Activated CD8-positive, alpha-beta memory T cell treated with anti-CD3 and anti-CD28 coated beads for 36 hours (primary cell): ENCODE data around the gene GRB14. TPM values are rescaled to one million over a fixed set of nuclear protein-coding genes. Genes with fewer than 3 reads are reported as not detected.

ENCODE experiments used
- CTCF ChIA-PET: fragments of 350-600 bp; sonication (Branson Sonifier 250); formaldehyde crosslinking; loops from one replicate; lab custom pipeline; 2021; ENCODE audit warnings: antibody characterized with exemption; lab: Charles Lee
- POLR2A ChIA-PET: fragments of 350-600 bp; sonication (Branson Sonifier 250); formaldehyde crosslinking; loops from one replicate; lab custom pipeline; 2021; ENCODE audit warnings: antibody characterized with exemption; lab: Charles Lee
- total RNA-seq, 2 experiments: library from RNA; stranded (reverse); gene quantifications; one replicate each; pipeline ENCODE4 v1.2.3, GENCODE V29; 2021

Gene GRB14
- total RNA-seq, 2 experiments from 2014 or later, result not detected

DNA sequence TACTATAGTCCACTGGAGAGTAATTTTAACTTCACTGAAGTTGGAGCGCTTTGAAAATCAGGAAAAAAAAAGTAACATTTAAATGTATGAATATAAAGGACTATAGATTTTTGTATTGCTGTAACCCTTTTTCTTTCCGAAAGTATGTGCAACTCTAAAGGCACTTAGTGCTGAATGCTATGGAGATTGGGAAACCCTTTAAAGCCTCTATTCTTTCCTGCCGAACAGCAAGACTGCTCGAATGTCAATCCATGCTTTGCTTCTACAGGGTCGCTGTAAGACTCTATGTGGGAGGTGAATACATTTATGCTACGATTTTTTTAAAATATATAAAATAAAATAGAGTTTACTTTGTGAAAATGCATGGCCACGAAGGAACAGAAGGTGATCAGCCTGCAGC is 825 bp downstream of the GRB14 start:
- ChIA-PET POLR2A (no interaction called here), CTCF (no interaction called here)

DNA sequence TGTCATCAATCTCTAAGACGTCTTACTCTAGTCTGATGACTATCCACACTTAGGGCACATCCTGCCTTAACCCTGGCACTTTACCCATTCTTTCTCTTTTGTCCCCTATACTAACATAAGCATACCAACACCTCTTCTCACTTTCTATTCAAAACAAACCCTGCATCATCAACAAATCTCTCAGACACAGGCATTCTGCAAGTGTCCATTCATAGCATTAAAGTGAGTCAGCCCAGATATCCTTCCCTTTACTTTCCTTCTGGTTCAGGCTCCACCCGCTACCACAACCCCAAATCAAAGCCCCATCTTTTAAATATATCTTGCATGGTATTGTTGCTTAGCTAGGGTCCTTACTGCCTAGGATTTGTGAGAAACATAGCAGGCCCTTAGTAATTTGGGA is 3.8 kb downstream of the GRB14 start:
- CTCF ChIA-PET, result no interaction called here
- POLR2A ChIA-PET, result no interaction called here

DNA sequence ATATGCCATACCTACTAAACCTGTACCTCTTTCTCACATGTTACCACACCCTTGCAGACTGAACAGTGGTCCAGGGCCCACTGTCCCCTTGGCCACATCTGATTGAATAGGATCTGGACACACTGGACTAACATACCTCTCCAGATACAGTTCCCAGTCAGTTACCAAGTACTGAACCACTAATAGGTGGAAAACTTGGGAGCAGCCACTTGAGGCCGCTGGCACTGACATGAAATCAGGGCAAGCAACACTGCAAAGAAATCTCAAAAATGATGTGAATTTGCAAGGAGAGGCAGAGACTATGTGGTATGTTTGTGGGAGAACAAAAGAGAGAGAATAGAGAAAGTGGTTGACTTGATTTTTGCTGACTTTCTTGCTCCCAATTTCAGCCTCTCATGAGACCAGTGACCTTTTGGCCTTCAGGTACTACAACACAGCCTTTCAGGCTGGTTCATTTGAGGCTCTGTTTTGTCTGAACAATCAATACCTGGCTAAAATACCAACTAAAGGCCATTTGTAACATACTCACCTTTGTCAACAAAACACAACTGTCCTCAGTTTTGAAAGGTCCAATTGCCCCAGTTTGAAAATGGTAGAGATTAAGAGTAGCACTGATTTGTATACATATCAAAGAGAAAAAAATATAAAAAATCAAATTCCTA is 7.8 kb downstream of the GRB14 start:
- POLR2A ChIA-PET, result no interaction called here

DNA sequence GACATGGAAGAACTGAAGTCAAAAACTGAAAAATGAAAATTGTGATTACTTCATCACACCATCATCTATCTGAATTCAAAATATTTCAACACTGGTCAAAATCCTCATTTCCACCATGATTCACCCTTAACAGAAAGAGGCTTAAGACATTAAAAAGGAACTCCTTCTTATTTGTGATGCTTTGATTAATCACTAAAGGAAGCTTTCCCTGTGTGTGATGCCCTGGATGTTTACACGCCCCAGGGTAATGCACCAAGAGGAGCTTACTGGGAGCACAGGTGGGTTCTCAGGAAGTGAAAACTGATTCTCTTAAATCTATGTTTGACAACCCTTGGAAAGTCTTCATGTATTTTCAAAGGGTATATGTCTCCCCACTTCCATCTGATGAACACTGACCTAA is 11.5 kb downstream of the GRB14 start:
- ChIA-PET POLR2A (no interaction called here), CTCF (no interaction called here)

More for the DNA sequence above, 7.8 kb downstream of the GRB14 start:
- CTCF ChIA-PET, result no interaction called here

DNA sequence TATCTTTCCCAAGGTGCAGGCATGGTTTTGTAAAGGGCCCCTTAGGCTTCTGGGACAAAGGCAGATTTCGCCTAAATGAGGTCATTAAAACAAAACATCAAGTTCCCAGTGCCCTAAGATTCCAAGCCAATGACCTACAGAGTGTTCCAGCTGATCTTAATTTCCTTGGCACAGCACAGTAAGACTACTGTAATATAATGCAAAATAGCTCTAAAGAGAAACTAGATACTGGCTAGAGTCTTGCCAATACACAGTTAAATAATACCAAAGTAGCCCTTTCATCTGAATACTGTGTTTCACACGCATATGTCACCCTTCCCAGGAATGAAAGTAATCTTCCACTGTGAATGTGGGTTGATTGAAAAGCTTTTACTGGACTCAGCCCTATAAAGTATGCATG is 14.7 kb downstream of the GRB14 start:
- ChIA-PET POLR2A (no interaction called here), CTCF (no interaction called here)

DNA sequence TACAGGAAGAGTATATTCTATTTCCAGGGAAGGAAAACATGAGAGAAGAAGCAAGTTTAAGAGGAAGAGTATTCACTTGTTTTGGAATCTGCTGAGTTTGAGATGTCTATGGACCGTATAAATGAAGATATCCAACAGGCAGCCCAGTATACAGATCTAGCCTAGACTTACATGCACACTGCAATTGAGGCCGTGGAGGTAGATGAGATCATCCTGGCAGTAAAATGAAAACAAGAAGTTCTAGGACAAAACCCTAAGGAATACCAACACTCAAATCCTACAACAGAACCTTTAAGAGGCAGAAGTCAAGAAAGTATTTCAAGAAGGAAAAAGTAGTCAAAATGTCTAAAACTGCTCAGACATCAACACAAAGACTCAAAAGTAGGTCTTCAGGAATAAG is 16.0 kb downstream of the GRB14 start:
- CTCF ChIA-PET, result no interaction called here

DNA sequence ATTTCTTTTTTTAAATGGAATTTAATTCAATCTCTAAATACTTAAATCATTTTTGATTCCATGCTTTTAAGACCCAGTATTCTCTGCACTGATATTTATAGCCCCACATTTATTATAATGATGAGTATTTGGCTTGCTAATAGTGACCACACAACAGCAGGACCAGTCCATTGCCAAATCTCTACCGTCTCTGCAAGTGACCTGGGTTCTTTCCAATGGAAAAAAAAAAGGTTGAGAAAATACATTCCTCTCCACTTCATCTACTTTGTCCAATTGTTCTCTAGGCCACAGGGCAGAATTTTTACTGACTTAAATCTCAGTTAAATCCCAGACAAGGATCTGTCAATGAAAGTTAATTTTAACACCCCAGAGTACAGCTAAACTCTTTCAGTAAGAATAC is 20.5 kb downstream of the GRB14 start:
- CTCF ChIA-PET, result no interaction called here
- POLR2A ChIA-PET, result no interaction called here

More for the DNA sequence above, 16.0 kb downstream of the GRB14 start:
- POLR2A ChIA-PET, result no interaction called here

DNA sequence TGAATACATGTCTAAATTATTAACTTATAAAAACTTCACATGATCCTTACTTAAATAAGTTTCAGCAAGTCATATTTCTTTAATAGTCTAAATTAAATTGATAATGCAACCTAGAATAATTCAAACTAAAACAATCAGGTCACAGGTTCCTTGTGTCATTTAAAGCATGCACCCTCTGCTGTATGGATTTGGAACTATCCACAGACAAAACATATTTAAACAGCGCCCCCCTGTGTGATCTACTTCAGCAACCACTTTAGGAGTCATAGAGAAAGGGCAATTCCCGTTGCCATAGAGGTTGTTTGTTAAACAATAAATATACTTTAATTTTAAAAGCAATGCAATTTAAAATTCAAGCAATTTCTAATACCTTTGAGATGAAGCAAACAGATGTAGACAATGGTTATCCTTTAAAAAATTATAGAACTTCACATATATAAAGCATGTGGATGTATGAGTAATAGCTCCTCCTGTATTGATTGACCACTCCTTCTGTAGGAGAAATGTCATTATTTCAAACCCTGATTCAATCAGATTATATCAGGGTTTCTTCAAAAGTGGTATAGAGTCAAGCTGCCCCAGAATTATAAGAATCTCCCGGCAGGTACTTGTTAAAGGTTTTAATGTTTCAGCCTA is 21.2 kb downstream of the GRB14 start:
- ChIA-PET POLR2A (no interaction called here), CTCF (no interaction called here)

DNA sequence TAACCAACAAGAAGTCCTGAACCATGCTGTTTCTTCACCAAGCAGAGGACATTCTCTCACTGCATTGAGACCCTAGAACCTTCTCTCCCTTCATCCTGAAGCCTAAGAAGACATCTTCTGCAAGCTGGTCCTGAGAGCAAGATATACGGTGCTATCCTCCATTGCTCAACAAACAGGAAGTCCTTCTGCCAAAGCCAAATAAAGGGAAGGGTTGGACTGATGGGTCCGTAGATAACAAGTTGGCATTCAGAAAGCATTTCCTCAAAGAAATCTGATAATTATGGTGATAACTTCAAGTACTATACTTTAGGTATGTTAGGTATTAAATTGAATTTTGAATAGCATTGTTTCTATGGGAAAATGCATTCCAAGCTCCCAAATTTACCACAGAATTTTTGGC is 23.3 kb downstream of the GRB14 start:
- ChIA-PET CTCF (no interaction called here), POLR2A (no interaction called here)

DNA sequence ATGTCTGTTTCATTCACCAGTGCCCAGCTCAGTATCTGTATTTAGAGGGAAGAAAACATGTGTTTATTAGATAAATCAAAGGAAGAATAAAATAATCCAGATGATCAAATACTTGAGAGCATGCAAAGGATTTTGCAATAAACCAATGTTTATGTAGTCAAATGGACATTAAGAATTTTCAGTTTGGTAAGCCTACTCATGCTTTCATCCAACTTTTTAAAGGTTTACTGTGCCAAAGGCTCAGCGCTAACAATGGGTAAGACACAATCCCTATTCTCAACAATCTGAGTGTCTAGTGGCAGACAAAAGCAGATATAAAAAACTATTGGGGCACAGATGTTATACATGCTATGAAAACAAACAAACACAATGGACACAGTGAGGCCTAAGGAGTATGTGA is 26.3 kb downstream of the GRB14 start:
- ChIA-PET CTCF (no interaction called here), POLR2A (no interaction called here)

DNA sequence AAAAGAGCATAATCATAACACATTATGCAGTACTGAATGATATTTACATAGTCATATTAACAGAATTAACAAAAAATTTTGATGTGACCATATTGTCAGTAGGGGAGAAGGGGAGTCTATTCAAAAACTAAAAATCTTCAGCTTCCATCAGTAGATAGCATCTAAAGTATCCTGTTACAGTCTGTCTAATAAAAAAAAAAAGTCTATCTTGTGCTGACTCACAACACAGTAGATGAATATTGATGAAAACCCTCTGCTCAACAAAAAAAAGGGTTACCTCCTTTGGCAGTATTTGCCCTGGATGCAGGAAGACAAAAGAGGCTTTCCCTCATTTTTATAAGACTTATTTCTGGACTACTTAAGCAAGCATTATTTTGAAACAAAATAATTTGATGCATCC is 27.3 kb downstream of the GRB14 start:
- CTCF ChIA-PET, result no interaction called here
- POLR2A ChIA-PET, result no interaction called here

DNA sequence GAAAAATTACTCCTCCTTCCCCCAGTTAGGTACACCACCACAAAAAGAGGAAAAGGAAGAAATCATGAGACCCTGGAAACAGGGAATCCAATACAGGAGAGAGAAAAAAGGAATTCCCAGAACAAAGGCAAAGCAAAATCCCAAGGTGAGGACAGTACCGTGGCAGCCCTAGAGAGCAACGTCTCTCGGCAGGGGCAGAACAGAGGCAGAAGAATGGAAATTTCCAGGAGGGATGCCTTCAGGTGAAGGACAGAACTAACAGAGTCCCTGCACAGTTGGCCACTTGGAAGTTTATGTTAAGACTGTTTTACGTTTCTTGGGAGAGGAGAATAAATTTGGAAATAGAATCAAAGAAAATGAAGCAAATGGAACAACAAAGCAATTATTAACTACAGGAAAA is 27.7 kb downstream of the GRB14 start:
- CTCF ChIA-PET, result no interaction called here
- POLR2A ChIA-PET, result no interaction called here

DNA sequence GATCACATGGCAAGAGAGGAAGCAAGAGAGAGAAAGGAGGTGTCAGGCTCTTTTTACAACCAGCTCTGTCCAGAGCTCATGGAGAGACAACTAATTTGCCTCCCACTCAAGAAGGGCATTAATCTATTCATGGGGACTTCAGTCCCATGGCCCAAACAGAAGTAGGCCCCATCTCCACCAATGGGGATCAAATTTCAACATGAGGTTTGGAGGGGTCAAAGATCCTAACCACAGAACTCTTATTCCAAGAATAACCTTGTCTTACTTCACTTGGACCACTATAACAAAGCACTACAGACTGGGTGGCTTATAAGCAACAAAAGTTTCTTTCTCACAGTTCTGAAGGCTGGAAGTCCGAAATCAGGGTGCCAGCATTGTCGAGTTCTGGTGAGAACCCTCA is 31.8 kb downstream of the GRB14 start:
- POLR2A ChIA-PET, result no interaction called here
- CTCF ChIA-PET, result no interaction called here

DNA sequence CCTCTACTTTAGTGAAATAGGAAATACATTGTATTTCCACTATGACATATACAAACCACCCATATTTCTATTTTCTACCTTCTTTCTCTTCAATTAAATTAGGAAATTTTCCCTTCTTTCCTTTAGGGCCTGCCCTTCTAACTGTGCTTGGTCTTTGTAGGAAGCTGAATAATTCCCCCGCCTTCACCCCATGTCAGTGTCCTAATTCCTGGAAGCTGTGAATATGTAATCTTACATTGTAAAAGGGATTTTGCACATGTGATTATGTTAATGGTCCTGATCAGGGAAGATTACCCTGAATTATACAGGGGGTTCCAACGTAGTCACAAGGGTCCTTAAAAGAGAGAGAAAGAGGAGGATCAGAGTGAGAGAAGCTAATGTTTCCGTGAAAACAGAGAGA is 40.2 kb downstream of the GRB14 start:
- ChIA-PET POLR2A (no interaction called here), CTCF (no interaction called here)

DNA sequence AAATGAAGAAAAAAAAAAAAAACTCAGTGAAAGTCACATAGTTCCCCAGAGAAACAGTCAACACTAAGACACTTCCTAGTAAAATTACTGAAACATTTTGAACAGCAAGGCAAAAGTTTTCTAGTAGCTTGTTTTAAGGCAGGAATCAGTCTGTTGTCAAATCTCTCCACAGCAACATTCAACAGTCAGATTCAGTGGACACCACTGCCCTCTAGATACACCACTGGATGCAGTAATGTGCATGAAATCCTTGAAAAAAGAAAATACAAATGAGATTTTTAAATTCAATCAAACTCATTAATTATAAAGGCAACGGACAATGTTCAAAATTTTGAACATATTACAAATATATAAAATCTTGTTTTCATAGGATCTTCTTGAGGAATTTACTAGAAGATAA is 46.4 kb downstream of the GRB14 start:
- ChIA-PET CTCF (no interaction called here), POLR2A (no interaction called here)

DNA sequence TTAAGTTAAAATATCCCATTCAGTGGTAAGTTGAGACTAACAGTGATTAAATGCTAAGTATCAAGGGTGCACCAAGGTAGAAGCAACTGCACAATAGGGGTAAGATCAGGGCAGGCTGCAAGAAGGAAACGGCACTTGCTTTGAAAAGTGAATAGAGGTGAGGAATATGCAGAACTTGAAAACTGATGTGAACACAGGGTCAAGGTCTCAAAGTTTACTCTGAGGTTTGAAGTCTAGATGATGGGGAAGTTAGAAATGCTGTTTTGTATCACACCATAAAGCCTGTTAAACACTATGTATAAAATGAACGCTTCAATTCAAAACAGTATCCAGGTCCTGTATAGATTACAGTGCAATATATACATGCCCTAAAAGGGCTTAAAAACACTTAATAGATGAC is 50.8 kb downstream of the GRB14 start:
- POLR2A ChIA-PET, result no interaction called here
- CTCF ChIA-PET, result no interaction called here

DNA sequence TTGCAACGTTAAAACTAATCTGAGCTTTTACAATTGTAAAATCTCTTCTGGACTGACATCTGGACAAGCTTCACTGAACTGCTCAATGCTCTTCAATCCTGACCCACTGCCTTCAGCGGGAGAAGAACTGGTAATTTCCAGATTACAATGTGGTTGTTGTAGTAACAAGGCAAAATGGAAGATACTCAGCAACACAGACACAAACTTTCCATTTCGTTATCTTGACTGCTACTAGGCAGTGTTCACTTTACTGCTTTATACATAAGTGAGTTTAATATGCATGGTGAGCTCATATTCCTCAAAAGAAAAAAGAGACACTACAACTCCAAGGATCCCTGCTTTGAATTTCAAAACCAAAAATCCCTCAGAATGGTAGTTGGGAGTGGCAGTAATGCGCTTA is 51.9 kb downstream of the GRB14 start:
- ChIA-PET CTCF (no interaction called here), POLR2A (no interaction called here)

DNA sequence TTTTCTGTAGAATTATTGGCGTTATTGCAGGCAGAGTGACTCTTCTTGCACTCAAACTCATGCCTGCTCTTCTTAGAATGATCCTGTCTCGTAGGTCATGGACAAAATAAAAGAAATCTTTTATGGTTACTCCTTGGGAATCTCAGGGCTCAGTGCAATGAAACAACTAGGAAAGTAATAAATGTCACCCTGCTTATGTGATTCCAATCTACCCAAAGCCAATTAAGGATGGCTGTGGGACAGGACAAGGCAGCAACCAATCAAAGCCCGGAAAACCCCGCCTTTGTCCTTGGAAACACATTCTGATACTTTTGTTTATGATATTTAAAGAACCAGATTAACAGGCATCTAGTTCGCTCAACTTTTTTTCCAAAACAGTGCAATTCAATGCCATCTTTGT is 53.0 kb downstream of the GRB14 start:
- ChIA-PET POLR2A (no interaction called here), CTCF (no interaction called here)

DNA sequence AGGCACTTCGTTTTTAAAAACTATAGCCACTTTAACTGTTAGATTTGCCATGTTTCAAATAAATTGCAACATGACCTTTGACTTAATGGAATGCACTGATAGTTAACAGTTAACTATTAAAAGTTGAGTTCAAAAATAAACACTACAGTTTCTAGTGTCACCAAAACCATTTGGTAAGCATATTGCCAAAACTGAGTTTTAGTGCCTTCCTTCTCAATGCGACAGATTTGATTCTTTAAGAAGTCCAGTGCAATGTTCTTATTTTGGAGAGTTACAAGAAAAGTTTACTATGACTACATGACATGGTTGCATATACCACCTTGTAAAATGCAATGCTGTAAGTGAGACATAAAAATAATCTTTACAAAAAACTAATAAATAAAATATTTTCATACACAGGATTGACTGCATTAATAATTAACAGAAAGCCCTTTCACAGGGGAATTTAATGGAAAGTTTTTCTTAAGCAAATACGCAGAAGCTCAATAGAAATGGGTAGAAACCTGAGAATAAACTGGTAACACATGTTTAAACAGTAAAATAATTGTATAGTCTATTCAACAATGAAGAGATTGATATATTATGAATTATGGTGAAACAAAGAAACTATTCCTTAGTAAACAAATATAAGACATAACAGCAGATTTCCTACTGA is 53.8 kb downstream of the GRB14 start:
- ChIA-PET CTCF (no interaction called here), POLR2A (no interaction called here)

DNA sequence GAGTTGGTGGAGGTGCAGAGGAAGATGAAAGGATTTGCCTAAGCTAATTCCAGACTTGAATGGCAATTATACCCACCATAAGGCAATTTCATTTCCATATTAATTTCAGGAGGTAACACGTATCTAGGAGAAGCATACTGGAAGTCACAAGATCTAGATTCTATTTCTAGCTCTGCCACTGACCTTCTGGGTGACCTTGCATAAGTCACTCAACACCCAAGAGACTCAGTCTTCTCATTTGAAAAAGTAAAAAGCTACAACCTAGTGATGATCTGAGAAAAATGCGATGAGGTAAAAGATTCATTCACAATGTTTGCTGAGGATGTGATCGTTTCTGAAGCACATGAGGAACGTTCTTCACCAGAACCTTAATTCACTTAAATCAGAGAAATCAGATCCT is 55.9 kb downstream of the GRB14 start:
- CTCF ChIA-PET, result no interaction called here
- POLR2A ChIA-PET, result no interaction called here

DNA sequence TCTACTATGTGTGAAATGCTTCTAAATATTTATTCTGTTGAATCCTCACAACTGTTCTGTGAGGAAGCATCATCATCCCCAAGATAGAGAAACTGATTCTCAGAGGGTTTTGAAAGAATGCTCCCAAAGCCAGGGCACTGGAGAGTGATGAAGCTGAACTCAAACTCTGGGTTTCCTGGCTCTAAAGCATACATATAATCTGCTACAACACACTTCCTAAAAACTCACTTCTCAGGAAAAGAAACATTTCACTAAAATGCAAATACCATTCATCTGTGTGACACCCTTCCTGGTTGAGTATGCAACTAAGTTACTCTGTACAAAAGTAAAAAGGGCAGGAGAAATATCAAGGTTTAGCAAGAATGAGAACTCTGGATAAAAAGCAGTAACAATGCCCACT is 58.6 kb downstream of the GRB14 start:
- CTCF ChIA-PET, result no interaction called here
- POLR2A ChIA-PET, result no interaction called here
